Skin of body (tissue), 2 donors: ENCODE results near the gene COL5A2. TPM values are rescaled to one million over a fixed set of nuclear protein-coding genes. Genes with fewer than 3 reads are reported as not detected.

Source experiments
- DNase-seq: peaks from one replicate; lab custom pipeline; 2025; lab: John Stamatoyannopoulos, UW
- total RNA-seq: library from RNA; depleted of rRNA; stranded (reverse); fragments of >200 nt; gene quantifications from one replicate; pipeline ENCODE4 v1.2.3, GENCODE V29; 2014

COL5A2 gene
- total RNA-seq, 1 donor from 2014 or later: 620 TPM

DNA sequence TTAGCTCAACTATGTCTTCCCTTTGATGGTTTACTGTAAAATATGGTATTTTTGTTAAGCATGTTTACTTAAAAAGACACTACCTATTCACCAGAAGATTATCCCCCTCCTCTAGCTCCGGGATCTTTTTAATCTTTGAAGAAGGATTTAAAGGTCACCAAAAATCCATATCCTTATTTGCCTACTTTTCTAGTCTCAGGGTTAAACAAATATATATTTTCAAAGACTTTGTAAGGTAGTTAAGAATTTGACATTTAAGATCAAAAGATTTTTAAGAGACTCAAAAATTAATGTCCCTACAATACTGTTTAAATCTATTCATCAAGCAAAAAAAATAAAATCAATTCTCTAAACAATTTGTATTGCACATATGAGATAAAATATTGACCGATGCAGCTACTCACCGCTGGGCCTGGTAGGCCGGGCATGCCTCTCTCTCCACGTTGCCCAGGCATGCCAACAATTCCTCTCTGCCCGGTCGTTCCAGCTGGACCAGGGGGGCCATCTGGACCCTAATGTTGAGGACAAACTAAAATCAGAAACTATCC lies 129.3 kb downstream of the COL5A2 start:
- DNase-seq: no peak

DNA sequence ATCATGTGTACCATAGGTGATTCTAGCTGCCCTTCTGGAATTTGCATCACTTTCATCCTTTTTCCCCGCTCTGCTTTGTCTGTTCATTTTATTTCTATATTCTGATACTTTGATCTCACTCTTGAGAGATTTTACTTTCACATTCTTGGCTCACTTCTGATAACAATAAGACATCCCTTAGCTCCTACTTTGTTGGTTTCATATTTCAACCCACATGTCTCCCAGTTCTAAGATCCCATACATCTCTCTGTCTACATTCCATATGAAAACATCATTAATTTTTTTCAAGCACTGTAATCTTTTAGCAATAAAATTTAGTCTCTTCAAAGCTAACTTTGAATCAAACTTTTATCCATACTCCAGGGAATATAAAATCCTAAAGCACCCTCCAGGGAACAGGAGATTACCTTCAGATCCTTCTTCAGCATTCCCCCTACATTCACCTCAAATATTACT lies 129.8 kb downstream of the COL5A2 start:
- DNase-seq: no peak

DNA sequence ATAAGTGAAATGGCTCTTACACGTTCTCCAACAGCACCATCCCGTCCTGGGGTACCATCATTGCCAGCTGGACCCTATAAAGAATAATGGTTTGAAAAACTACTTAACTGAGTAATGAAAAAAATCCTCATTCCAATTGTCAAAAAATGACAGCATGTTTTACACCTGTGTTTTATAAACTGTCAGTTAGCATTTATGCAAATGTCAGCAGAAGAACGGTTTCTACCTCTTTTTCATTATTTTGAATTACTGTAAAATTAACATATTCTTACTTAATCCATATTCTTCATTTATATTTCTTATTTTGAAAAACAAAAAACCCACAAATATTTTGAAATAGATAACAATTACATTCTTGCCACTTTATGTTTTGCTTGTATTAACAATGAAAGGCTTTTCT lies 131.4 kb downstream of the COL5A2 start:
- DNase-seq: no peak

DNA sequence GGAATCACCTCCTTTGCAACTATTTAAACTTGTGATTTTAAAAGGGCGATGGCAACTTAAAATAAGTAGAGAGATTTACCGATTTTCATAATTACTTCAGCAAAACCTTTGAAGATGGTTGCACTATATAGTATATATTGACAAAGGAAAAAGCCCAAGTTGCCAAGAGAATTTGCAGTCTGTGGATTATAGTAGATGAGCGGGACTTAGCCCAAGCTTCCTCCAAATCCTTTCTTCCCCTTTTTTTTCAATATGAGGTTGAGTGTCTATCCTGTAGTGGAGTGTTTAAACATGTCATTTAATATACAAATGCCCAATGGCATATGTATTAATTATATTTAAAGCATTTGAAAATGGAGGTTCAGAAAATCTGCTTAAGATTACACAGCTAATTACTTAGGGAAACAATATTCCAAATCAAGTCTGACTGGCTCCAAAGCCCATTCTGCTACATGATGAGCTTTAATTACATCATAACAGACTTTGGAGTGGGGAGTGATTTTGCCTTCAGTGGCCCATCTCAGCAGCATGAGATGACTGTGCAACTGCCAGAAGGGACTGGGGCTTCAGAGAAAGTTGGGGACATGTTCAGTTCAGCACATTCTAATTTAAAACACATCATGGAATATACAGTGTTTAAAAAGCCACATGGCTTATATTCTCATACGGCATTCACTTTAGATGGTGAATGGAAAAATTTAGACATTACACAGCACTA lies 132.2 kb downstream of the COL5A2 start:
- DNase-seq: peak; percentile 94

DNA sequence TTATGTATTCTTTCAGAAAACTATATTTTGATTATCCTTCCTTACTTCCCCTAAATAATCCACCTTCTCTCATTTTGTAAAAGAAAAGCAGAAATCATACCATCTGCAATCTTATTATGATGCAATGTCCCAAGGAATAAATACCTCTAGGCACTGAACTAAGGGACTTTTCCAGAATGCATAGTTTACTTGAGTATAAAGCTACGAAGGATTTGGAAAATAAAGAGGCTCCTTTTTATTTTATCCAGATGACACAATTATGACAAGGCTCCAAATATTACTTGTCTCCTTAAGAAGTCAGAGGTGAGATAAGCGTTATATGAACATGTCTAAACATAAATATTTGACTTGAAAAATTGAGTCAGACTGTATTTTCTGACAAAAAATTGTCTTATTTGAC lies 133.2 kb downstream of the COL5A2 start:
- DNase-seq: no peak

DNA sequence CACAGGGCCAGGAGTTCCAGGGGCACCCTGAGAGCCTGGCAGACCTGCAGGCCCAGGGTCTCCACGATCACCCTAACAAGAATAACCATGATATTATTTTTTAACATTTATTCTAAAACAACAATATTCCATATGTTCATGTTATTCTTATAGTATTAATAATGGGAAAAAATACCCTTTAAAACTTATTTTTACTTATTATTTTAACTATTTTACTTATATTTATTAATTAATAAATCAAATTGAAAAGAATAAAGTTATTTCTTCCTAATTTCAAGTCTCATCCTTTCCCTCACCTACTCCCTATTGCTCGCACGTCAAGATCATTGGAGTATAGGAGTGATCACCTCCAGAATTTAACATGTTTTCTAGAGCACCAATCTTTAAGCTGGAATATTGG lies 133.7 kb downstream of the COL5A2 start:
- DNase-seq: no peak

DNA sequence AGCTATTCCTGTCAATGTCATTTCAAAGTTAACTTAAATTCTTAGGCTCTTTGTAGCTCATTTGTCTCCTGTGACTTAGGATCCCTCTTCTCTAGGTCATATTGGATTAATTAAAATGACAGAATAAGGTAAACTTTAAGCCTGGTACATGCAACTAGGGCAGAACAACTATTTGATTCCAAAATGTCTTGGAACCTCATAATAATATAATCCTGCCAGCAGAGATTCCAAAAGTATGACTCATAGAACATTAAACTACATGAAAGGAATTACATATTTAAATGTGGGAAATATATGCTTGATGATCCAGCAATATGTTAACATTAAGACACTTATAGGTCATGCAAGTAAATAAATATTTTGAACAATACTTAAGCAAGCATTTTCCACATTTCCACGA lies 142.0 kb downstream of the COL5A2 start:
- DNase-seq: no peak

DNA sequence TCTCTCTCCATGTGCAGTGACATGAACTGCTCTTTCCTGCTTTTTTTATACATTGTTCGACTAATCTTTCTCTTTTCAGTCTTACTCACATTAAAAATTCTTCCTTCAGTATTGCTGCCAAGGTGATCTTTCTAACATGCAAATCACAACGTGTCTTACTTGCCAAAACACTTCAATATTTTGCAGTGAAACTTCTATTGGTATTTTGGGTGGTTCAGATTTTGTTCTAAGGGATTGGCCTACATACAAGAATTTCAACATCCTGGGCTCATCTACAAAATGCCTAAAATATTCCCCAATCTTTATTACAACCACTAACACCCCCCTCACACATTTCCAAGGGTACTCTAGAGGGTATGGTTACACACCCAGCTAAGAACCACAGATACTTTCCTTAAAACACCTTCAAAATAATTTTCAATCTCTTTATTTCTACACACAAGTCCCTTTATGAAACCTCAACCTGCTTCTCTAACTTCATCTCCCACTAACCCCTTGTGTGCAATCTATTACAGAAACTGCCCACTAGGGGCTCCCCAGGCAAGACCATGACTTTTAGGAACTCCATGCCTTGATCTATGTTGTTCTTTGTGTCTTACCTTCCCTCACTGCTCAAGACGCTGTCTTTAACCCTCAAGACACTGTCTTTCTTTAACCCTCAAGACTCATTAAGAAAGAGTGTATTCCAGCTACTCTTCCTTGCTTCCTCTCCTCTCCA lies 154.5 kb downstream of the COL5A2 start:
- DNase-seq: peak; percentile 84

DNA sequence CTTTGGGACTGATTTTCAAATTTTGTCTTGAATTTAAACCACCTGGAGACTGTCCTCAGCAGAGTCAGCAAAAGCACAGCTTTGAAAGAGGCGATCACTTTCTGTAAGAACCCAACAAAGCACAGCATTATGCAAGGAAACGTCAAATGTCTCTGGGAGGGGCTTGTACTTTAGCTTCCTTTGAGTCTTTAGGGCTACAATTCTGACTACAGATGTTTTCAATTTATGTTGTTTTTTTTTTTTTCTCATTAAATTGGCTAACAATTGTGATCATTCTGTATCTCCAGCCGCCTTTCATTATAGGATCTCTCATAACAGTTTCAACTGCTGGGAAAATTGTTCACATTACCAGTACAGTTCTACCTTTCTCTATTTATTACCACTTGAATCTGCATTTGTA lies 157.1 kb downstream of the COL5A2 start:
- peak; percentile 96 for DNase-seq

DNA sequence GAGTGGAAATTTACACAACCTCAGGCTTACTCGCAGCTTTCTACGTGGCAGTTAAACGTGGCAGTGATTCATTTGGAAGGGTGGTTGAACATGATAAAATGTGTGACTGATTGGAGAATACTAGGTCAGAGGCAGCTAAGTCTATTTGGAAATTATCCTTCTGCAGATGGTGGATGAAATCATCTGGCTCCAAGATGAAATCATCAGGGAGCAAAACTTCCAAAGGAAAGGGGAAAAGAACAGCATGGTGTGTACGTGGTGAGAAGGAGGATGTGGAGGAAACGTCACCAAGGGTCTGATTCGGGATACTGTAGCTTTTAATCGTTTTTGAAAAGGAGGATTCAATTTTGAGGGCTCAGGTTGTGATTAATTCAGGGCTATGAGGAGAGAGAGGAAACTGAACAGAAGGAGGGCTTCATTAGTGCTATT lies 157.5 kb downstream of the COL5A2 start:
- DNase-seq: peak; percentile 99

DNA sequence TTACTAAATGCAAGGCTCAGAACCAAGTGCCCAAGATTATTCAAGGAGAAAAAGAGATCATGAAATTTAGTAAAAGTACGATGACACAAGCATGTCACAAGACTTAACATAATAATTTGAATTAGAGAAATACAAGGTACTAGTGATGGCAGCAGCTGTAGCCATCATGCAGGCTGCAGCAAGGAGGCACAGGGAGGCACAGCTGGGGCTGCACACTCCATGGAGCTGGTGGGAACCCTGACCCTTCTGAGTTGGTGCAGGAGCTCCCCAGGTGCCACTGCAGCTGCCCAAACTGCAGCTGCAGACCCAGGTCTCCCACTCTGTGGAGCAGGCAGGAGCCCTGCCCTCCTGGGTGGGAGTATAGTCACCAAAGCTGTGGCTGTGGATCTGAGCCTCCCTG lies 159.4 kb downstream of the COL5A2 start:
- no peak for DNase-seq

DNA sequence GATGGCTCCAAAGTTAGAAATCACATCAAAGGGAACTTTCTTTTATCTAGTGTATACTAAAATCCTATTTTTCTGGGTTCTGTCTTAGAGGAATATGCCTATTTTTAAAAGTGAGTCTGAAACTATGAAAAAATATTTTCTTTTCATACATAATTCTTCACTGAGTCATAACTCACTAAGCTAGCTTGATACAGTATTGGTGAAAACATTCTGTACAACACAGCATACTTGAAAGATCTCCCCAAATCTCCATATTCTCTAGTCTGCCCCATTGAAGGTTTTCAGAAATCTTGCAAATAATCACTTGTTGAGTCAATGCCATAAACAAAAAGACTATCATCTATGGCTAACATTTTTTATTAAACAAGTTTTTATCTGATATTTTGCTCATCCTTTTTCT lies 160.9 kb downstream of the COL5A2 start:
- no peak for DNase-seq

DNA sequence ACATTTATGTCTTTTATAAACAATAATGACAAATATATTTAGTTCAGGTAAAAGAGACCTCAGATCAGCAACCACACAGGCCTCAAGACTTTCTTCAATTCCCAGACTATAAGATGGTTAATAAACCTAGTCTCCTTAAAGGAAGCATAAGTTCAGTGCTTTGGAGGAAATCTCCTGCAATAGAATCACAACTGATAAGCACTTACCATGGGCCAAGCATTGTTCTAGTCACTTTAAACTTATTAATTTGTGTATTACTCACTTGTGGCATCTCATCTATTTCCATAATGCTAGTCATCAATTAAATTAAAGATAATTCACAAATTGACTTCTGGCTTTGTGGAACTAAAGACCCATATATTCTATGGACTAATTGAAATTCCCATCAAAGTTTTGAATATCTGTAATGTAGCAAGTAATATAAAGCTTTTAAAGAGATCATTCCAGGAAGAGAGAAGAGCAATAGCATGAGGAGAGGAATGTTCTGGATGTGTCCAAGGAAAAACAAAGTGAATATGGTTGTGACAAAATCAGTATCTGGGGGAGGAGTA lies 163.2 kb downstream of the COL5A2 start:
- DNase-seq: no peak

DNA sequence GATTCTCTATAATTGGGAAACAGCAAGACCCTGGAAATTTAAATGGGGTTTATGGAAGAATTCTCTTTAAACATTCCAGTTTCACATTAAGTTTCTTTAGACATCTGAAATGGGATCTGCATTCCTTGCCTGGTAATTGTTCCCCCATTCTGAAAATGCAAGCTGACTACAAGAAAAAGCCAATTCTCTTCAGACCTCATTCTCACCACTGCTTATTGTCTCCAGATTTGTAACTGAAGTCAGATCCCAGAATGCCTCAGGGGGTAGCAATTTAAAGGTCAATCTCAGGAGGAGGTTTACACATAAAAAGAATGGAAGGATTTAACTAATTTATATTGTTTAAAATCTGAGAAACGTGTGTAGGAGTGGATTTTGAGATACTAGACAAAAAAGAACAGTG lies 164.2 kb downstream of the COL5A2 start:
- DNase-seq: no peak

DNA sequence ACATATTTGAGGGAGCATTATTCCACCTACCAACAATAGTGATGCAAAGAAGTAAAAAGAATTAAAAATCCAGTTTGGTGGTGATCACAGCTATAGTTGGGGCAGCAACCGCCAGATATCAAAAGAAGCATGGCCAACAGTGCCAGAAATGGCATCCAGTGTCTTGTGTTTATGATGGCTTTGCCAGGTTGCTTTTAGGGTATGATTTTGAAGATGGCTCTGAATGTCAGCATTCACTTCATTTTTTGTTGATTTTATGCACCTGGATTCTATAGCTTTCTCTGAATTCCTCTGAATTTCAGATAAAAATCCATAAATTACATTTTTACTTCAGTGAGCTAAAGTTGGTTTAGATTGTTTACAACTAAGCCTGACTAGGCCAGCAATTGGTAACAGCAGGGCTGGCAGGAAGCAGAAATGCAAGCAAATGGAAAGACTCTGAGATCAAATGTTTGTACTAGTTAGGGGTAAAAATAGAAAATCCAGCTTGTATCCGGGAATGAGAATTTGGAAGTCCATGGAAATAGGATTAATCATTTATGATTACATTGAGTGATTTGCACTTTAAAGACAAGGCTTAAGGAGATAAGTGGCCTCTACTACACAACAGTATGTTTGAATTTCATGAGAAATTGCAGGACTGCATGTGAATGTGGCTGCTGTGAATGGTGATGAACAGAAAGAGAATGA lies 165.0 kb downstream of the COL5A2 start:
- DNase-seq: peak; percentile 89

DNA sequence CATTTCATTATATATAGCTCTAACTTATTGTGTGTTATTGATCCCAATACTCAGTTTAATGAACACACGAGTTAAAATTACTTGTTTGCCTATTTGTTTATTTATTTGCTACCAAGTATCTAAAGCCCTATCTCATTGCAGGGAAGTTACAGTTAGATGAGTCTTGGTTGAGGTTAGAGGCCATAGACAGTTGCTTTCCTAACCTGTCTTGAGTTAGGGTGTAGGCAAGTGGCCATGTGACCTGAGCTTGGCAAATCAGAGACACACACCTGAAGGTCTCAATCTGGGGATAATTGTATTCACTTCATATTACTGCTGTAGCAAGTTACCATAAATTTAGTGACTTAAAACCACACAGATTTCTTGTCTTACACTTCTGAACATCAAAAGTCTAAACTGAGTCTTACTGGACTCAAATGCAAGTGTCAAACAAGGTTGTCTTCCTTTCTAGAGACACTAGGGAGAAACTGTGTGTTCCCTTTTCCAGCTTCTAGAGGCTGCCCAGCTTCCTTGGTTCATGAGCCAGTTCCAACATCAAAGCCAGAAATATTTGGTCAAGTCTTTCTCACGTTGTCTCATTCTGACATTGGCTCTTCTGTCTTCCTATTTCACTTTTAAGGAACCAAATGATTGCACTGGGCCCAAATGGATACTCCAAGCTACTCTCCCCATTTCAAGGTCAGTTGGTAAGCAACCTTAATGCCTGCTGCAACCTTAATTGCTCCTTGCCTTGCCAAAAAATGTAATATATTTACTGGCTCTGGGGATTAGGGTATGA lies 165.7 kb downstream of the COL5A2 start:
- DNase-seq: peak; percentile 94

DNA sequence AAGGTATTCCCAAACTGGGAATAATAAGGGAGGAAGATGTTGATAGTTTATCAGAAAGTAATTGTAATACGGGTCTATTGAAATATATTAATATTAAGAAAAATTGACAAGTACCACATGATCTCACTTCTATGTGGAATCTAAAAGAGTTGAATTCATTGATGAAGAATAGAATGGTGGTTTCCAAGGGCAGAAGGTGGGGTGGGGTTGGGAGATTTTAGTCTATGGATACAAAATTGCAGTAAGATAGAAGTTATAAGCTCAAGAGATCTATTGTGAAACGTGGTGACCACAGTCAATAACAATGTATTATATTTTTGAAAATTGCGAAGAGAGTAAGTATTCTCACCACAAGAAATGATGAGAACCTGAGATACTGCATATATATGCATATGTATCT lies 166.5 kb downstream of the COL5A2 start:
- DNase-seq: no peak

DNA sequence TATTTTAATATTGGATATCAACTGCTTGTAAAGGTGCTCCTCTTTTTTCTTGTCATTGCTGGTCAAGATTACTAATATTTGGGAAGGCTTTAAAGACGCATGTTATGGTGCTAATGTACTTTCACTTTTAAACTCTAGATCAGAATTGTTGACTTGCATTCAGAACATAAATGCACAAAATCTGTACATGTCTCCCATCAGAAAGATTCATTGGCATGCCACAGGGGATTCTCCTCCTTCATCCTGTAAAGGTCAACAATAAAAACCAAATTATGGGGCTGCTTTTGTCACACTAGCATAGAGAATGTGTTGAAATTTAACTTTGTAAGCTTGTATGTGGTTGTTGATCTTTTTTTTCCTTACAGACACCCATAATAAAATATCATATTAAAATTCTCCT lies 167.2 kb downstream of the COL5A2 start:
- DNase-seq: no peak

DNA sequence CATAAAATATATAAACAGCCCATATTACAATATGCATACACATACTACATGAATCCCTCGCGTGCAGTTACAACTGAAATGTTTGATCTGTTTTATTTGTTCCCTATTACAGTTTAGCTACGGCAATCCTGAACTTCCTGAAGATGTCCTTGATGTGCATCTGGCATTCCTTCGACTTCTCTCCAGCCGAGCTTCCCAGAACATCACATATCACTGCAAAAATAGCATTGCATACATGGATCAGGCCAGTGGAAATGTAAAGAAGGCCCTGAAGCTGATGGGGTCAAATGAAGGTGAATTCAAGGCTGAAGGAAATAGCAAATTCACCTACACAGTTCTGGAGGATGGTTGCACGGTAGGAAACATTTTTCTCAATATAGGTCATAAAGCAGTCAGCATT lies 169.0 kb downstream of the COL5A2 start:
- DNase-seq: no peak

DNA sequence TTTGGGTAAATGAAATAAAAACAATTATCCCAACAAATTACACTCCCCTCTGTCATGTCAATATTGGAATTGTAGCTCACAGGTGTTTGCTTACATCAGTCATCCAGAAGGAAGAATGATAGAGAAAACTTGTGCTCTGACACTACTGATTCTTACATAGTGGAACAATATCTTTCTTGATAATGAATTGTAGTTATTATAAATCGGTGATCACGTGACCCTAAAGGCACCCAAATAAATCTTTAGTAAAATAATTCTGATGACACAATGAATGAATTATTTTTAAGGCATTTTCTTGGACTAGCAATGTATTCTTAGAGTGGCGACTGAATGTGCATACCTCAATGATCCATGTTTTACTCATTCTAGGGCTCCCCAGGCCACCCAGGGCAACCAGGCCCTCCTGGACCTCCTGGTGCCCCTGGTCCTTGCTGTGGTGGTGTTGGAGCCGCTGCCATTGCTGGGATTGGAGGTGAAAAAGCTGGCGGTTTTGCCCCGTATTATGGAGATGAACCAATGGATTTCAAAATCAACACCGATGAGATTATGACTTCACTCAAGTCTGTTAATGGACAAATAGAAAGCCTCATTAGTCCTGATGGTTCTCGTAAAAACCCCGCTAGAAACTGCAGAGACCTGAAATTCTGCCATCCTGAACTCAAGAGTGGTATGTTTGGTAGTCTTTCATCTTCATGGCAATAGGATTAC lies 170.9 kb downstream of the COL5A2 start:
- no peak for DNase-seq
